ENCODE data around the gene CEPT1. TPM values are rescaled to one million over a fixed set of nuclear protein-coding genes. Genes with fewer than 3 reads are reported as not detected.

CEPT1 gene
- total RNA-seq, 1 experiment from 2014 or later: 34.2 TPM

- no peak for TF ChIP-seq ZBTB33 (IDR thresholded peaks at IDR 0.05; ENCODE audit: extremely low read depth, insufficient replicate concordance, low read length)
- TF ChIP-seq EZH2phosphoT487 (IDR thresholded peaks at IDR 0.05; ENCODE audit: borderline replicate concordance): no peak
- TF ChIP-seq SRF (IDR thresholded peaks at IDR 0.05; ENCODE audit: low read depth): no peak
- no peak for TF ChIP-seq CBX3 (IDR thresholded peaks at IDR 0.05; ENCODE audit: low read depth)
Measured at GRCh38 chr1:111142356-111142975, 2.4 kb downstream of the CEPT1 start (continued).

GRCh38 chr1:111145542-111145941 lies 5.5 kb downstream of the CEPT1 start:
- TF ChIP-seq ELF1 (IDR thresholded peaks at IDR 0.05; ENCODE audit: borderline replicate concordance, low read depth) (no peak), POLR2A (IDR thresholded peaks at IDR 0.05; ENCODE audit: borderline replicate concordance, extremely low read depth, insufficient read depth, insufficient read length) (no peak), EZH2 (IDR thresholded peaks at IDR 0.05) (no peak), ZBTB33 (IDR thresholded peaks at IDR 0.05; ENCODE audit: extremely low read depth, insufficient replicate concordance, low read length) (no peak), MAX (IDR thresholded peaks at IDR 0.05) (no peak), YY1 (IDR thresholded peaks at IDR 0.05; ENCODE audit: extremely low read depth, insufficient replicate concordance, low read depth, low read length) (no peak), TCF7L2 (IDR thresholded peaks at IDR 0.05; ENCODE audit: borderline replicate concordance, extremely low read depth, insufficient read depth, insufficient read length) (no peak), SIN3A (IDR thresholded peaks at IDR 0.05; ENCODE audit: low read depth) (no peak), EGR1 (IDR thresholded peaks at IDR 0.05; ENCODE audit: low read depth) (no peak), ATF3 (IDR thresholded peaks at IDR 0.05) (no peak)
- TF ChIP-seq, protein P1, sequence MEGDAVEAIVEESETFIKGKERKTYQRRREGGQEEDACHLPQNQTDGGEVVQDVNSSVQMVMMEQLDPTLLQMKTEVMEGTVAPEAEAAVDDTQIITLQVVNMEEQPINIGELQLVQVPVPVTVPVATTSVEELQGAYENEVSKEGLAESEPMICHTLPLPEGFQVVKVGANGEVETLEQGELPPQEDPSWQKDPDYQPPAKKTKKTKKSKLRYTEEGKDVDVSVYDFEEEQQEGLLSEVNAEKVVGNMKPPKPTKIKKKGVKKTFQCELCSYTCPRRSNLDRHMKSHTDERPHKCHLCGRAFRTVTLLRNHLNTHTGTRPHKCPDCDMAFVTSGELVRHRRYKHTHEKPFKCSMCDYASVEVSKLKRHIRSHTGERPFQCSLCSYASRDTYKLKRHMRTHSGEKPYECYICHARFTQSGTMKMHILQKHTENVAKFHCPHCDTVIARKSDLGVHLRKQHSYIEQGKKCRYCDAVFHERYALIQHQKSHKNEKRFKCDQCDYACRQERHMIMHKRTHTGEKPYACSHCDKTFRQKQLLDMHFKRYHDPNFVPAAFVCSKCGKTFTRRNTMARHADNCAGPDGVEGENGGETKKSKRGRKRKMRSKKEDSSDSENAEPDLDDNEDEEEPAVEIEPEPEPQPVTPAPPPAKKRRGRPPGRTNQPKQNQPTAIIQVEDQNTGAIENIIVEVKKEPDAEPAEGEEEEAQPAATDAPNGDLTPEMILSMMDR (IDR thresholded peaks at IDR 0.05 in 2 of 3, conservative IDR thresholded peaks at IDR 0.05 in 1 of 3; ENCODE audit: borderline replicate concordance in 1 of 3, insufficient read depth in 1 of 3, low read depth in 2 of 3, low read length in 2 of 3): no peak
- intact Hi-C loops (cut with micrococcal nuclease): no loop called here
- Histone ChIP-seq H3K9me2 (ENCODE audit: insufficient read depth) (no peaks in the 10 kb centered on the region), H2AFZ (ENCODE audit: low read depth, low read length, poor library complexity, severe bottlenecking) (no peak overlapping the region), H3K4me3 (replicated peaks in 1 of 2; ENCODE audit: low read depth in 1 of 2, low read length in 2 of 2) (no peak overlapping the region), H3K27ac (ENCODE audit: low read depth, low read length) (no peak overlapping the region), H3K79me2 (ENCODE audit: insufficient read depth, low read length) (peaks cover 93% of the 10 kb centered on the region), H3K9me3 (ENCODE audit: control insufficient read depth in 1 of 2, insufficient read depth in 1 of 2, low read depth in 1 of 2, low read length in 2 of 2) (no peaks in the 10 kb centered on the region), H3K27me3 (ENCODE audit: insufficient read depth, low read length) (no peaks in the 10 kb centered on the region), H3K4me1 (ENCODE audit: control insufficient read depth in 1 of 2, insufficient read depth in 2 of 2, low read length in 2 of 2) (peaks cover 5 to 8% of the 10 kb centered on the region in 2 experiments; a peak in 3 of 4 replicates), H3K36me3 (ENCODE audit: control insufficient read depth in 1 of 2, insufficient read depth in 2 of 2, low read length in 2 of 2) (peaks cover 8 to 17% of the 10 kb centered on the region in 2 experiments; a peak in 3 of 4 replicates), H3K9ac (ENCODE audit: low read length) (no peak overlapping the region), H3K4me2 (ENCODE audit: low read length) (no peak overlapping the region), H4K20me1 (ENCODE audit: insufficient read depth) (0 out of 2 replicates have a peak, but pooled peaks cover 8% of the 10 kb centered on the region)
- ATAC-seq: no peak
- DNase-seq (ENCODE audit: low read depth, low spot score): no peak
- CTCF ChIA-PET: no interaction called here
- POLR2A ChIA-PET: no interaction called here
- BruUV-seq (replicated peaks): no TSS peak
- RAD21 ChIA-PET (ENCODE audit: low non-redundant PET in 1 of 2, low total read pairs in 2 of 2, uncharacterized antibody in 2 of 2, unreplicated experiment in 2 of 2): no interaction called here
